Body of pancreas (tissue), 4 donors: Measurements from ENCODE around the gene ALDH7A1.
A peak's percentile ranks its signal among the peaks of the same experiment; 100 is the strongest.

Experiments
- POLR2A ChIP-seq, 3 donors: fragments of 450-650 bp; IDR thresholded peaks; one replicate each; pipeline ENCODE4 v1.6.1; 2016; ENCODE audit warnings: antibody characterized with exemption in 3 of 3, mild to moderate bottlenecking in 2 of 3
- TF ChIP-seq, protein P1 (sequence below), 7 experiments: fragments of 450-650 bp in 4 of 7; fragments of 200-600 bp in 3 of 7; sonication (generic) in 3 of 7; IDR thresholded peaks; one replicate each; pipeline ENCODE4 v1.5.1; 2016 to 2019; ENCODE audit warnings: antibody characterized with exemption in 7 of 7

GRCh38 chr5:126600631-126601511 lies 5.9 kb upstream of the ALDH7A1 start, which contains the start of gene PHAX:
- TF ChIP-seq, protein P1, sequence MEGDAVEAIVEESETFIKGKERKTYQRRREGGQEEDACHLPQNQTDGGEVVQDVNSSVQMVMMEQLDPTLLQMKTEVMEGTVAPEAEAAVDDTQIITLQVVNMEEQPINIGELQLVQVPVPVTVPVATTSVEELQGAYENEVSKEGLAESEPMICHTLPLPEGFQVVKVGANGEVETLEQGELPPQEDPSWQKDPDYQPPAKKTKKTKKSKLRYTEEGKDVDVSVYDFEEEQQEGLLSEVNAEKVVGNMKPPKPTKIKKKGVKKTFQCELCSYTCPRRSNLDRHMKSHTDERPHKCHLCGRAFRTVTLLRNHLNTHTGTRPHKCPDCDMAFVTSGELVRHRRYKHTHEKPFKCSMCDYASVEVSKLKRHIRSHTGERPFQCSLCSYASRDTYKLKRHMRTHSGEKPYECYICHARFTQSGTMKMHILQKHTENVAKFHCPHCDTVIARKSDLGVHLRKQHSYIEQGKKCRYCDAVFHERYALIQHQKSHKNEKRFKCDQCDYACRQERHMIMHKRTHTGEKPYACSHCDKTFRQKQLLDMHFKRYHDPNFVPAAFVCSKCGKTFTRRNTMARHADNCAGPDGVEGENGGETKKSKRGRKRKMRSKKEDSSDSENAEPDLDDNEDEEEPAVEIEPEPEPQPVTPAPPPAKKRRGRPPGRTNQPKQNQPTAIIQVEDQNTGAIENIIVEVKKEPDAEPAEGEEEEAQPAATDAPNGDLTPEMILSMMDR (IDR thresholded peaks at IDR 0.05), result peak; percentile 65 to 88 (median 77)
- peak in 2 of 3 donors; percentile 61 to 64 for TF ChIP-seq POLR2A (IDR thresholded peaks at IDR 0.05)
